Measurements from ENCODE around the gene ZNF100. TPM values are rescaled to one million over a fixed set of nuclear protein-coding genes. Genes with fewer than 3 reads are reported as not detected.
"Not testable (repeated sequence)": the region's sequence is repeated elsewhere in the genome, so short reads cannot be mapped to it uniquely, and the experiment has no call there.

The ZNF100 gene
- total RNA-seq, 1 donor from 2014 or later, result 28.6 TPM

- no peak overlapping the region for H3K27ac Mint-ChIP-seq (ENCODE audit: unreplicated experiment)
- H3K4me3 Mint-ChIP-seq, result no peak overlapping the region
- no peaks in the 10 kb centered on the region for H3K4me1 Mint-ChIP-seq
- DNase-seq (ENCODE audit: low read depth, low spot score), result no peak
- H3K9me3 Mint-ChIP-seq, result peaks cover 14% of the 10 kb centered on the region
- peaks cover 4% of the 10 kb centered on the region for H3K36me3 Mint-ChIP-seq (ENCODE audit: low read depth)
- no peaks in the 10 kb centered on the region for H3K27me3 Mint-ChIP-seq (ENCODE audit: low read depth)
- no peak for TF ChIP-seq CTCF (conservative IDR thresholded peaks at IDR 0.05)
Observed at GRCh38 chr19:21680026-21680425, 87.4 kb downstream of the ZNF100 start.

DNA sequence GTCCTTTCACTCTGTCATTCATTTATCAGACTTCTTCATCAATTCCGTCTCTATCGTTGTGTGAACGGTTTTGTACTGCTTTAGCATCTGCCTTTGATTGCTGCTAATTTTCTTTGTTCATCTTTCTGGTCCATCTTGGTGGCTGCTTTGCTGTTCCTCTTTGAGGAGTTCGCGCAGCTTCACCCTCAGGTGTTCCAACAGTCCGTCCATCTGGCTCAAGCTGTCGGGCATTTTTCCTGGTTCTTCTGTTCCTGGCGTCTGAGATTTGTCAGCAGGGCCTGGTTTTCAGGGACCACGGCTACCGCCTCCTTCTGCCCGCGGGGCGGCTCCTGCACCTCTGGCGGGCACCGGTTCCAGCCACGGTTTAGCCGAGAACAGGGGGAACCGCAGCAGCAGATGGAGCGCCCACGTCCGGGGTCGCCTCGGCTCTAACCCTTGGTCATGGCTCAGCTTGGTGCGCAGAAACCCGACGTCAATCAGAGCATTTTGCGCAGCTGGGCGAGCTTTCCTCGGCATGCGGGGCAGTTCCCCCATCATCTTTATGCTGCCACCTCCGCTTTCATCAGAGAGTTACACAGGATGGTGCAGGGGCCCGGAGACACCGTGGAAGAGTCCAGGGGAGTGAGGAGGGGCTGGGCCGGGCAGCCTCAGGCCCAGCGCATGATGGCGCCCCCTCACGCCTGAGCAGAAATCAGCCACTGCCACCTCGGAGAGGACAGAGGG lies 89.5 kb downstream of the ZNF100 start:
- H3K9me3 Mint-ChIP-seq, result peaks cover 6% of the 10 kb centered on the region
- DNase-seq (ENCODE audit: low read depth, low spot score), result no peak
- H3K36me3 Mint-ChIP-seq (ENCODE audit: low read depth), result no peaks in the 10 kb centered on the region
- H3K27me3 Mint-ChIP-seq (ENCODE audit: low read depth), result no peaks in the 10 kb centered on the region
- TF ChIP-seq CTCF (conservative IDR thresholded peaks at IDR 0.05), result no peak
- no peak overlapping the region for H3K4me3 Mint-ChIP-seq
- H3K27ac Mint-ChIP-seq (ENCODE audit: unreplicated experiment), result no peak overlapping the region
- no peaks in the 10 kb centered on the region for H3K4me1 Mint-ChIP-seq

GRCh38 chr19:21674454-21674853 lies 92.9 kb downstream of the ZNF100 start:
- no peak overlapping the region for H3K4me3 Mint-ChIP-seq
- H3K36me3 Mint-ChIP-seq (ENCODE audit: low read depth), result no peaks in the 10 kb centered on the region
- H3K9me3 Mint-ChIP-seq, result peaks cover 5% of the 10 kb centered on the region
- no peak for DNase-seq (ENCODE audit: low read depth, low spot score)
- H3K4me1 Mint-ChIP-seq, result no peaks in the 10 kb centered on the region
- H3K27ac Mint-ChIP-seq (ENCODE audit: unreplicated experiment), result no peak overlapping the region
- H3K27me3 Mint-ChIP-seq (ENCODE audit: low read depth), result no peaks in the 10 kb centered on the region
- no peak for TF ChIP-seq CTCF (conservative IDR thresholded peaks at IDR 0.05)

GRCh38 chr19:21673479-21673878 lies 93.9 kb downstream of the ZNF100 start:
- H3K4me1 Mint-ChIP-seq; H3K27ac Mint-ChIP-seq (ENCODE audit: unreplicated experiment); DNase-seq (ENCODE audit: low read depth, low spot score); H3K9me3 Mint-ChIP-seq; H3K4me3 Mint-ChIP-seq; H3K36me3 Mint-ChIP-seq (ENCODE audit: low read depth); H3K27me3 Mint-ChIP-seq (ENCODE audit: low read depth): not testable (repeated sequence)

Other genes starting within 250 kb of the ZNF100 start
- 80.3 and 85.9 TPM in 2 replicates for gene ZNF43, start 68.6 kb upstream of the ZNF100 start, total RNA-seq
- gene ZNF208, start 243.4 kb upstream of the ZNF100 start, total RNA-seq, result not detected in 2 replicates

Data from neural crest cell (in vitro differentiated cells).